Measurements from ENCODE around the gene NHS. TPM values are rescaled to one million over a fixed set of nuclear protein-coding genes. Genes with fewer than 3 reads are reported as not detected.
A peak's percentile ranks its signal among the peaks of the same experiment; 100 is the strongest.

Gene NHS
- total RNA-seq, 6 experiments from 2014 or later: 2.8 to 6.1 (median 4.9) TPM

DNA sequence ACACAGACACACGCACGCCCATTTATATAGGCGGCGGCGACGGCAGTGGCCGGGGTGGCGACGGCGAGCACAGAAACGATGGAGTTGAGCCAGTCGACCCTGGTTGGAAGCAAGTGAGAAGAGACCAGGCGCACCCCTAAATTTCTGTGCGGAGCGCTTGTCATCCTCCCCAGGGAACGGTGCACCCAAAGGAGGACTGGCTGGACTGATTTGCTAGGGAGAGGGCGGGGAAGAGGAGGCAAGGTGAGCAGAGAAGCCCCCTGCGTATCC, 302 bp downstream of the NHS start:
- TF ChIP-seq, protein P1, sequence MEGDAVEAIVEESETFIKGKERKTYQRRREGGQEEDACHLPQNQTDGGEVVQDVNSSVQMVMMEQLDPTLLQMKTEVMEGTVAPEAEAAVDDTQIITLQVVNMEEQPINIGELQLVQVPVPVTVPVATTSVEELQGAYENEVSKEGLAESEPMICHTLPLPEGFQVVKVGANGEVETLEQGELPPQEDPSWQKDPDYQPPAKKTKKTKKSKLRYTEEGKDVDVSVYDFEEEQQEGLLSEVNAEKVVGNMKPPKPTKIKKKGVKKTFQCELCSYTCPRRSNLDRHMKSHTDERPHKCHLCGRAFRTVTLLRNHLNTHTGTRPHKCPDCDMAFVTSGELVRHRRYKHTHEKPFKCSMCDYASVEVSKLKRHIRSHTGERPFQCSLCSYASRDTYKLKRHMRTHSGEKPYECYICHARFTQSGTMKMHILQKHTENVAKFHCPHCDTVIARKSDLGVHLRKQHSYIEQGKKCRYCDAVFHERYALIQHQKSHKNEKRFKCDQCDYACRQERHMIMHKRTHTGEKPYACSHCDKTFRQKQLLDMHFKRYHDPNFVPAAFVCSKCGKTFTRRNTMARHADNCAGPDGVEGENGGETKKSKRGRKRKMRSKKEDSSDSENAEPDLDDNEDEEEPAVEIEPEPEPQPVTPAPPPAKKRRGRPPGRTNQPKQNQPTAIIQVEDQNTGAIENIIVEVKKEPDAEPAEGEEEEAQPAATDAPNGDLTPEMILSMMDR (IDR thresholded peaks at IDR 0.05): no peak
- no peaks in the 10 kb centered on the region for H3K36me3 Mint-ChIP-seq (ENCODE audit: low read depth)
- no peaks in the 10 kb centered on the region for H3K27me3 Mint-ChIP-seq (ENCODE audit: insufficient read depth)
- H3K4me3 Mint-ChIP-seq: peak overlapping the region; percentile 87
- H3K9me3 Mint-ChIP-seq: no peaks in the 10 kb centered on the region
- H3K4me1 Mint-ChIP-seq (ENCODE audit: low read depth): peaks cover 23% of the 10 kb centered on the region
- no peak overlapping the region for H3K27ac Mint-ChIP-seq
- no peak for DNase-seq

DNA sequence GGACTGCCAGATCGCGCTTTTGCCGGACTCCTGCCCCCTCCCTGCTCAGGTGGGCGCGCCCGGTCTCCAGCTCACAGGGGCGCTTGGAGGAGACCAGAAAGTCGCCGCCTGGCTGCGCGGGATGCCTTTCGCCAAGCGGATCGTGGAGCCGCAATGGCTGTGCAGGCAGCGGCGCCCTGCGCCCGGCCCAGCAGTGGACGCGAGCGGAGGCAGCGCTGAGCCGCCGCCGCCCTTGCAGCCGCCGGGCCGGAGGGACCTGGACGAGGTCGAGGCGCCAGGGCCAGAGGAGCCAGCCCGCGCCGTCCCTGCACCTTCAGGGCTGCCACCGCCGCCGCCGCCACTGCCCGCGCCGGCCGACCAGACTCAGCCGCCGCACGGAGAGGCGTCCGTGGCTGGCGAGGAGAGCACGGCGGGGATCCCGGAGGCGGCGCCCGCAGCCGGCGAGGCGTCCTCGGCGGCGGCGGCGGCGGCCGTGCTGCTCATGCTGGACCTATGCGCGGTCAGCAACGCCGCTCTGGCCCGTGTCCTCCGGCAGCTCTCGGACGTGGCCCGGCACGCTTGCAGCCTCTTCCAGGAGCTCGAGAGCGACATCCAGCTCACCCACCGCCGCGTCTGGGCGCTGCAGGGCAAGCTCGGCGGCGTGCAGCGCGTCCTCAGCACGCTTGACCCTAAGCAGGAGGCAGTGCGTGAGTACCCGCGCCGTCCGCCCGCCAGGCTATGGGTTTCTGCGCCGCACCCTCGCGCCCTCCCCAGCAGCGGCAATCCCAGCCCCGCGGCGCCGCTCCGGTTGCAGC, 834 bp downstream of the NHS start:
- Mint-ChIP-seq H3K27ac (peak overlapping the region; percentile 31; the same call in 1 of the 2 replicates), H3K36me3 (ENCODE audit: low read depth) (peaks cover 4% of the 10 kb centered on the region; the same call in 1 of the 2 replicates), H3K9me3 (no peaks in the 10 kb centered on the region), H3K4me3 (peak overlapping the region; percentile 87), H3K27me3 (ENCODE audit: insufficient read depth) (no peaks in the 10 kb centered on the region), H3K4me1 (ENCODE audit: low read depth) (peaks cover 23% of the 10 kb centered on the region)
- TF ChIP-seq, protein P1 (IDR thresholded peaks at IDR 0.05): no peak
- peak; percentile 32 for DNase-seq

DNA sequence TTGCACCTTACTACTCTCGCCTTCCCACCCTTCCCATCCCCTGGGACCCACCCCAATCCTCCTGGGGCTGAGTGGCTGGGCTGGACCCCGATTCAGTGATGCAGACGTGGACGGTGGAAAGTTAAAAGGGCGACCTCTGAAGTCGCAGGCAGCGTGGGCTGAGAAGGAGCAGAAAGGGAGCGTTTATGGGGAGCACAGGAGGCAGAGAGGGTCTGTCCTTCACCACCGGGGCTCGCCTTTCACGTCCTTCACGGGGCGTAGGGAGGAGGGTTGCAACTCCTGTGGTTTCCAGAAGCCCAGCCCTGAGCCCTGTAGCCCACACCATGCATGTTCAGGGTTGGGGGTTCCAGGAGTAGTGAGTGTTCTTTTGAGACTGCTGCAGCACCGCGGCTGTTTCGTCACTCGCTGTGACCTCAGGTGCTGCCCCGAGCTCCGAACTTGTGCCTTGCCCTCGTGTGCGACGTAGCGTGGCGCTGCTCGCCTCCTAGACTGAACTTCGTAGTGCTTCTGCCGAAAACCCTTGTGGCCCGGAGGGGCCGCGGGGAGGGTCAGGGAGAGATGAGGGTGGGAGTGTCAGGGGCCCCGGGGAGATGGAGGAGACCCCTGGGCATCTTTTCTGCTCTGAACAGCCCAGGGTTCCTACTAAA, 1.6 kb downstream of the NHS start:
- peaks cover 23% of the 10 kb centered on the region for H3K4me1 Mint-ChIP-seq (ENCODE audit: low read depth)
- TF ChIP-seq, protein P1 (IDR thresholded peaks at IDR 0.05): no peak
- no peaks in the 10 kb centered on the region for H3K27me3 Mint-ChIP-seq (ENCODE audit: insufficient read depth)
- peak overlapping the region; percentile 87 for H3K4me3 Mint-ChIP-seq
- no peak for DNase-seq
- H3K27ac Mint-ChIP-seq: peak overlapping the region; percentile 53
- H3K36me3 Mint-ChIP-seq (ENCODE audit: low read depth): peaks cover 5% of the 10 kb centered on the region; the same call in 1 of the 2 replicates
- no peaks in the 10 kb centered on the region for H3K9me3 Mint-ChIP-seq

DNA sequence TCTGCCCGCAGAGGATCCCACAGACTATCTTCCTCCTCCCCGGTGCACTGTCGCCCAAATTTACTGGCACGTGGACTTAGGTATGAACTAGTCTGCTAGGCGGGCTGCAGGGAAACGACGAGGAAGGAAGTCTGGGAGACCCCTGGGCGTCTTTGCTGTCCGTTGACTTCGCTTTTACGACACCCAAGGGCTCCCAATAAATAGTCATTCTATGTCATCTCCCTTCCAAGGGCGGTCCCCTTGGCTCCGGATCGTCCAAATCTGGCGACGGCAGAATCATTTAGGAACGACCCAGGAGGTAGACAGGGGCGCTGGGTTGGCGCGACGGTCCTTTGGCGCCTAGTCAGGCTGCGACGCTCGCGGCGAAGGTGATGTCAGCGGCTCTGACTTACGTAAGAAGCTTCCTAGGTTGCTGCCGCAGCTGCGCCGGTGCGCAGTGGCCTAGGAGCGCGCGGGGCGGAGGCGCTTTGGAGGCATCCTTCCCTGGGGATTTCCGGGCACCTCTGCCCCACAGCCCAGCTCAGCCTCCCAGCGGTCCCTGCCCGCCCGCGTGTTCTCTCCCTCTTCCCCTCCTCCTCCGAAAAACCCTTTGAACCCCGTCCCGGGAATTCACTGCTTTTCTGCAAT, 2.2 kb downstream of the NHS start:
- peaks cover 3% of the 10 kb centered on the region for H3K9me3 Mint-ChIP-seq
- DNase-seq: no peak
- TF ChIP-seq, protein P1 (IDR thresholded peaks at IDR 0.05): no peak
- H3K27ac Mint-ChIP-seq: peak overlapping the region; percentile 53; the same call in 1 of the 2 replicates
- peaks cover 26% of the 10 kb centered on the region for H3K4me1 Mint-ChIP-seq (ENCODE audit: low read depth)
- peak overlapping the region; percentile 87 for H3K4me3 Mint-ChIP-seq
- H3K27me3 Mint-ChIP-seq (ENCODE audit: insufficient read depth): no peaks in the 10 kb centered on the region
- peaks cover 9% of the 10 kb centered on the region for H3K36me3 Mint-ChIP-seq (ENCODE audit: low read depth)

DNA sequence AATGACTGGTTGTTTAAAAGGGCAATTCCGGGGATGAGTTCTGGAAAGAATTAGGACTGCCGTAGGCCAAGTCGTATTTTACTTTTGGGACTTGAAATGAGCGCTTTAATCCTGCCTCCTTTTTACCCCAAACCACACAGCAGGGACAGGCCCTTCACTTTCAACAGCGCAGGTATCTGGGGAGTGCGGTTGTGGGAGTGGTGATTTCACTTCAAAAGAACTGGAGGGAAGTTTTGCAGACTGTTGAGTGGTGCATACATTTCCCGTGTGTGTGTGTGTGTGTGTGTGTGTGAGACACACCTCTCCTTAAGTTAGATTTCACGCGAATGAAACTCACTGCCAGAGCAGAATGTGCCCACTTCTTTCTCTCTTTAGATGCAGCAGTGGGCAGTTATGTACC, 2.8 kb downstream of the NHS start:
- Mint-ChIP-seq H3K9me3 (peaks cover 9% of the 10 kb centered on the region), H3K4me3 (peak overlapping the region; percentile 87), H3K4me1 (ENCODE audit: low read depth) (peaks cover 32% of the 10 kb centered on the region), H3K36me3 (ENCODE audit: low read depth) (peaks cover 15% of the 10 kb centered on the region), H3K27ac (peak overlapping the region; percentile 38; the same call in 1 of the 2 replicates), H3K27me3 (ENCODE audit: insufficient read depth) (no peaks in the 10 kb centered on the region)
- no peak for DNase-seq
- TF ChIP-seq, protein P1 (IDR thresholded peaks at IDR 0.05): no peak

Data from HFFc6 (cell line).